WTC11 (cell line): ENCODE data around the gene RASSF4.

Source experiments
- CTCF ChIP-seq: fragments of 200-600 bp; IDR thresholded peaks from 2 replicates; pipeline ENCODE4 v1.8.0; 2022; ENCODE audit warnings: antibody characterized with exemption
- E2F1 ChIP-seq: sonication (generic); formaldehyde crosslinking; IDR thresholded peaks from 2 replicates; pipeline ENCODE4 v1.8.0; 2022; ENCODE audit warnings: mild to moderate bottlenecking, missing genetic modification reagents
- EMX1 ChIP-seq: fragments of 250-450 bp; sonication (Bioruptor Pico); IDR thresholded peaks from 2 replicates; pipeline ENCODE4 v1.8.0; 2021; ENCODE audit warnings: mild to moderate bottlenecking
- ESRRA ChIP-seq: sonication (generic); formaldehyde crosslinking; IDR thresholded peaks from 2 replicates; pipeline ENCODE4 v1.8.1; 2022; ENCODE audit warnings: mild to moderate bottlenecking, missing genetic modification reagents, borderline replicate concordance
- FOXP4 ChIP-seq: sonication (generic); formaldehyde crosslinking; IDR thresholded peaks from 2 replicates; pipeline ENCODE4 v1.8.0; 2022; ENCODE audit warnings: mild to moderate bottlenecking, missing genetic modification reagents
- HMGA2 ChIP-seq: fragments of 250-450 bp; sonication (Bioruptor Pico); IDR thresholded peaks from 2 replicates; pipeline ENCODE4 v1.4.0; 2021; ENCODE audit warnings: mild to moderate bottlenecking, moderate library complexity
- IRF1 ChIP-seq: sonication (generic); formaldehyde crosslinking; IDR thresholded peaks from 2 replicates; pipeline ENCODE4 v1.8.0; 2023; ENCODE audit warnings: missing genetic modification reagents
- NR2C2 ChIP-seq: sonication (generic); formaldehyde crosslinking; IDR thresholded peaks from 2 replicates; pipeline ENCODE4 v1.8.0; 2022; ENCODE audit warnings: mild to moderate bottlenecking, missing genetic modification reagents
- TEAD1 ChIP-seq: sonication (generic); formaldehyde crosslinking; IDR thresholded peaks from 2 replicates; pipeline ENCODE4 v1.8.0; 2022; ENCODE audit warnings: mild to moderate bottlenecking, missing genetic modification reagents
- USF2 ChIP-seq: sonication (generic); formaldehyde crosslinking; IDR thresholded peaks from 2 replicates; pipeline ENCODE4 v1.8.1; 2023; ENCODE audit warnings: mild to moderate bottlenecking, missing genetic modification reagents, moderate library complexity
- ZNF532 ChIP-seq: fragments of 250-450 bp; sonication (Bioruptor Pico); IDR thresholded peaks from 2 replicates; pipeline ENCODE4 v1.9.0; 2021; ENCODE audit warnings: mild to moderate bottlenecking, borderline replicate concordance

GRCh38 chr10:44959247-44960087, at the start of gene RASSF4:
- TF ChIP-seq NR2C2 (CRISPR knock-in tag) (no peak), CTCF (no peak), USF2 (peak; percentile 8; the same call in 1 of the 2 replicates), IRF1 (CRISPR knock-in tag) (no peak), FOXP4 (CRISPR knock-in tag) (no peak), EMX1 (no peak), HMGA2 (no peak), ZNF532 (CRISPR knock-in tag) (no peak), ESRRA (no peak), TEAD1 (CRISPR knock-in tag) (no peak), E2F1 (CRISPR knock-in tag) (0 out of 2 replicates have a peak, but pooled peaks have one; percentile 5)
